Measurements from ENCODE around the gene IGSF9. TPM values are rescaled to one million over a fixed set of nuclear protein-coding genes. Genes with fewer than 3 reads are reported as not detected.

IGSF9 gene
- total RNA-seq, 4 donors from 2014 or later = 0.29 to 6.2 (median 1.2) TPM; not detected in 1

- no peaks in the 10 kb centered on the region for H3K36me3 ChIP-seq
- no peak for TF ChIP-seq POLR2A (IDR thresholded peaks at IDR 0.05)
- TF ChIP-seq, protein P1, sequence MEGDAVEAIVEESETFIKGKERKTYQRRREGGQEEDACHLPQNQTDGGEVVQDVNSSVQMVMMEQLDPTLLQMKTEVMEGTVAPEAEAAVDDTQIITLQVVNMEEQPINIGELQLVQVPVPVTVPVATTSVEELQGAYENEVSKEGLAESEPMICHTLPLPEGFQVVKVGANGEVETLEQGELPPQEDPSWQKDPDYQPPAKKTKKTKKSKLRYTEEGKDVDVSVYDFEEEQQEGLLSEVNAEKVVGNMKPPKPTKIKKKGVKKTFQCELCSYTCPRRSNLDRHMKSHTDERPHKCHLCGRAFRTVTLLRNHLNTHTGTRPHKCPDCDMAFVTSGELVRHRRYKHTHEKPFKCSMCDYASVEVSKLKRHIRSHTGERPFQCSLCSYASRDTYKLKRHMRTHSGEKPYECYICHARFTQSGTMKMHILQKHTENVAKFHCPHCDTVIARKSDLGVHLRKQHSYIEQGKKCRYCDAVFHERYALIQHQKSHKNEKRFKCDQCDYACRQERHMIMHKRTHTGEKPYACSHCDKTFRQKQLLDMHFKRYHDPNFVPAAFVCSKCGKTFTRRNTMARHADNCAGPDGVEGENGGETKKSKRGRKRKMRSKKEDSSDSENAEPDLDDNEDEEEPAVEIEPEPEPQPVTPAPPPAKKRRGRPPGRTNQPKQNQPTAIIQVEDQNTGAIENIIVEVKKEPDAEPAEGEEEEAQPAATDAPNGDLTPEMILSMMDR (IDR thresholded peaks at IDR 0.05) = no peak
These were observed 10.0 kb upstream of the IGSF9 start for GRCh38 chr1:159955456-159955855.

DNA sequence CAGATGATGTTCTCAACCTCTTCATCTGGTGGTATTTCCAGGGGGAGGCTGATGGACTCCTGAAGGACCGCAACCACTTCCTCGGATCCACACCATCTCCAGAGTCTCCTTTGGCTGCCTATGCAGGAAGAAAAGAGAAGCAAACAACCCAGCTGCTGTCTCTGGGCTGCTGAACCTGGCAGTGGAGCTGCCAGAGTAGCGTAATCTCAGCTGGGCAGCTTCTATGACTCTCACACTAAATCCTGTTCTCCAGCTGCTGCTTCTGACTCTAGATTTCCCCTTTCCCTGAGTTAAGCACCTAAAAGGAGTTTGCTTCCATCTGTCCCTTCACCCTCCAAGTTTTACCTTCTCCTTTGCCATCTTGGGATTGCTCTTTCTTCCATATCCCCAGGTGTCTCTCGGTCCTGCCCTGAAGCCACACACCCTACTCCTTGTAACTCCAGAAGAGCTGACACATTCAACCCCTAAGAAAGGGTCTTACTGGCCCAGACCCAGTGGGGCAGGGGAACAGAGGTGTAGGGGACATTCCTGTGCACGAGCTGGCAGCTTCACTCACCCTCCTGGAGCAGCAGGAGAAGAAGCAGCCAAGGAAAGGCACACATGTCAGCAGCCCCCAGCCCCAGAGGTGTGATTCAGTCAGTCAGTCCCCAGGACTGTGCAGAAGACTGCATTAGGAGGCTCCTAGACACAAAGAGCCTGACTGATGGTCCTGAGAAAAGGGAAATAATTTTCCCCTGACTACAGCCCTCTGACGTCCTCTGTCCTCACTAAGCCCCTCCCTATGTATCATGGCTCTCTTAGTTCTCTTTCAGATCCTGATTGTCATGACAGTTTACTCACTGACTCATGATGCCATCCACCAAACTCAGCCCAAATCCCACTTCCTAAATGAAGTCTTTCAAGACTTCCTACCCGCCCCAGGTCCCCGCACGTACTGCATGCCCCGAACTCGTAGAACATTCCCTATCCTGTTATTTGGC lies 8.4 kb upstream of the IGSF9 start, which contains the start of gene SLAMF9:
SLAMF9 (minus strand) TSS at position 702 of the 980 bp plus-strand sequence; CDS start at position 602, 100 bp downstream.
- no peak for DNase-seq
- no peaks in the 10 kb centered on the region for H3K36me3 ChIP-seq
- H3K27me3 ChIP-seq = no peaks in the 10 kb centered on the region
- no peak within 1 kb of the TSS for H3K27ac ChIP-seq
- no peak within 1 kb of the TSS for H3K4me3 ChIP-seq
- TF ChIP-seq, protein P1 (IDR thresholded peaks at IDR 0.05) = no peak
- TF ChIP-seq POLR2A (IDR thresholded peaks at IDR 0.05) = no peak
- H3K9me3 ChIP-seq = no peaks in the 10 kb centered on the region
- intact Hi-C loops (cut with DNase I; ENCODE audit: low total_unique reads) = no loop called here
- H3K4me1 ChIP-seq = no peaks in the 10 kb centered on the region

More at GRCh38 chr1:159955456-159955855, 10.0 kb upstream of the IGSF9 start:
- no peak for DNase-seq
- Histone ChIP-seq H3K4me3 (no peak overlapping the region), H3K9me3 (no peaks in the 10 kb centered on the region), H3K4me1 (no peaks in the 10 kb centered on the region), H3K27me3 (no peaks in the 10 kb centered on the region), H3K27ac (no peak overlapping the region)
- intact Hi-C loops (cut with DNase I; ENCODE audit: low total_unique reads) = no loop called here

- no peaks in the 10 kb centered on the region for H3K27me3 ChIP-seq
- H3K36me3 ChIP-seq = no peaks in the 10 kb centered on the region
- intact Hi-C loops (cut with DNase I; ENCODE audit: low total_unique reads) = no loop called here
- H3K4me1 ChIP-seq = no peaks in the 10 kb centered on the region
- H3K4me3 ChIP-seq = no peak overlapping the region
- H3K9me3 ChIP-seq = no peaks in the 10 kb centered on the region
- DNase-seq = no peak
- TF ChIP-seq, protein P1 (IDR thresholded peaks at IDR 0.05) = no peak
- no peak for TF ChIP-seq POLR2A (IDR thresholded peaks at IDR 0.05)
- H3K27ac ChIP-seq = no peak overlapping the region
These were observed 7.5 kb upstream of the IGSF9 start for GRCh38 chr1:159952932-159953331.

- H3K27ac ChIP-seq = no peak overlapping the region
- DNase-seq = no peak
- intact Hi-C loops (cut with DNase I; ENCODE audit: low total_unique reads) = no loop called here
- H3K4me1 ChIP-seq = no peaks in the 10 kb centered on the region
- no peaks in the 10 kb centered on the region for H3K27me3 ChIP-seq
- TF ChIP-seq, protein P1 (IDR thresholded peaks at IDR 0.05) = no peak
- TF ChIP-seq POLR2A (IDR thresholded peaks at IDR 0.05) = no peak
- H3K9me3 ChIP-seq = no peaks in the 10 kb centered on the region
- H3K4me3 ChIP-seq = no peak overlapping the region
- H3K36me3 ChIP-seq = no peaks in the 10 kb centered on the region
These were observed 6.1 kb upstream of the IGSF9 start for GRCh38 chr1:159951551-159951950.

DNA sequence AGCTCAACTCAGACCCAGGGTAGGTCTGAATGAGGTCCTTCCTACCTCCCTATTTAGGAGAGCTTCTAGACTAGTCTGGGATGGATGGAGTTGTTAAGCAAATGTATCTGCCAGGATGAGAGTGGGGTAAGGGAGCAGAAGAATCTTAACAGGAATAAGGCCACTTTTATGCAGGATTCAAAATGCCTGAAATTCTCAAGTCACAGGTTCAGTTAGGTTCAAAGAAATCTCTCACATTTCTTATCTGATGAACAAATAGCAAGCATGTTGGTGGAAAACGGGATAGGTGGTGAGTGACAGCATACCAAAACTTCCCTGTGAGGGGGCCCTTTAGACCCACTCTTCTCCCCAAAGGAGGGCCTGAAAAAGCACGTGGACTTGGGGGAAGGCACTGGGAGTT lies 5.6 kb upstream of the IGSF9 start:
- TF ChIP-seq POLR2A (IDR thresholded peaks at IDR 0.05) = no peak
- TF ChIP-seq, protein P1 (IDR thresholded peaks at IDR 0.05) = no peak
- DNase-seq = no peak
- no peaks in the 10 kb centered on the region for H3K27me3 ChIP-seq
- H3K36me3 ChIP-seq = no peaks in the 10 kb centered on the region
- intact Hi-C loops (cut with DNase I; ENCODE audit: low total_unique reads) = no loop called here
- no peak overlapping the region for H3K27ac ChIP-seq
- H3K4me1 ChIP-seq = no peaks in the 10 kb centered on the region
- H3K9me3 ChIP-seq = no peaks in the 10 kb centered on the region
- no peak overlapping the region for H3K4me3 ChIP-seq

Measured in uterus (tissue), 4 donors.